ENCODE measurements around the gene TNC.

Gene TNC

GRCh38 chr9:115098226-115098965 lies 19.6 kb downstream of the TNC start:
- DNase-seq: no peak

- DNase-seq: no peak
Measured at GRCh38 chr9:115093520-115093919, 24.4 kb downstream of the TNC start.

GRCh38 chr9:115090486-115090885 lies 27.5 kb downstream of the TNC start:
- DNase-seq: no peak

GRCh38 chr9:115088860-115089259 lies 29.1 kb downstream of the TNC start:
- no peak for DNase-seq

- no peak for DNase-seq
Measured at GRCh38 chr9:115086886-115087285, 31.1 kb downstream of the TNC start.

- DNase-seq: no peak
Measured at GRCh38 chr9:115086461-115086860, 31.5 kb downstream of the TNC start.

- DNase-seq: no peak
Measured at GRCh38 chr9:115085773-115086377, 32.1 kb downstream of the TNC start.

GRCh38 chr9:115084709-115085108 lies 33.2 kb downstream of the TNC start:
- no peak for DNase-seq

GRCh38 chr9:115084157-115084556 lies 33.8 kb downstream of the TNC start:
- no peak for DNase-seq

- no peak for DNase-seq
Measured at GRCh38 chr9:115080242-115080641, 37.7 kb downstream of the TNC start.

- DNase-seq: no peak
Measured at GRCh38 chr9:115079156-115079555, 38.8 kb downstream of the TNC start.

- no peak for DNase-seq
Measured at GRCh38 chr9:115073456-115073855, 44.5 kb downstream of the TNC start.

GRCh38 chr9:115071176-115071575 lies 46.8 kb downstream of the TNC start:
- DNase-seq: no peak

GRCh38 chr9:115069771-115070170 lies 48.2 kb downstream of the TNC start:
- no peak for DNase-seq

- no peak for DNase-seq
Measured at GRCh38 chr9:115069302-115069701, 48.7 kb downstream of the TNC start.

GRCh38 chr9:115068031-115068430 lies 49.9 kb downstream of the TNC start:
- no peak for DNase-seq

GRCh38 chr9:115063058-115063845 lies 54.7 kb downstream of the TNC start:
- DNase-seq: no peak

GRCh38 chr9:115058684-115059315 lies 59.2 kb downstream of the TNC start:
- DNase-seq: no peak

- DNase-seq: no peak
Measured at GRCh38 chr9:115058175-115058574, 59.8 kb downstream of the TNC start.

GRCh38 chr9:115057559-115057958 lies 60.4 kb downstream of the TNC start:
- no peak for DNase-seq

- DNase-seq: no peak
Measured at GRCh38 chr9:115050002-115050490, 67.9 kb downstream of the TNC start.

- no peak for DNase-seq
Measured at GRCh38 chr9:115046824-115047223, 71.1 kb downstream of the TNC start.

- DNase-seq: no peak
Measured at GRCh38 chr9:115046199-115046598, 71.8 kb downstream of the TNC start.

Measured in midbrain (tissue), 1 donor.